Lung (tissue), 12 donors: ENCODE data around the gene NCOA5. TPM values are rescaled to one million over a fixed set of nuclear protein-coding genes. Genes with fewer than 3 reads are reported as not detected.
"Not testable (repeated sequence)": the region's sequence is repeated elsewhere in the genome, so short reads cannot be mapped to it uniquely, and the experiment has no call there.

Source experiments
- ATAC-seq: fragments of 200-7000 bp; cut with Tn5 transposase; one replicate; pipeline ENCODE4 v1.9.1; 2020; ENCODE audit warnings: moderate number of reproducible peaks; ENCODE audit not compliant: insufficient read depth, low FRiP score
- DNase-seq, 3 donors: peaks; one replicate each; pipeline ENCODE4 v3.0.0-alpha.2; 2013 to 2017
- H3K27ac ChIP-seq, 2 donors: one replicate each; pipeline ENCODE4 v1.5.1; 2013; ENCODE audit warnings: mild to moderate bottlenecking in 2 of 2, moderate library complexity in 2 of 2, control low read depth in 1 of 2, inconsistent platforms in 1 of 2, low read depth in 1 of 2, low read length in 1 of 2
- H3K27me3 ChIP-seq, 3 donors: one replicate each; pipeline ENCODE4 v1.5.1; 2013; ENCODE audit warnings: low read length in 2 of 3; ENCODE audit not compliant: control insufficient read depth in 3 of 3, insufficient read depth in 3 of 3
- H3K36me3 ChIP-seq, 4 donors: one replicate each; pipeline ENCODE4 v1.5.1; 2013; ENCODE audit warnings: low read length in 4 of 4, mild to moderate bottlenecking in 1 of 4, moderate library complexity in 1 of 4; ENCODE audit not compliant: control insufficient read depth in 4 of 4, insufficient read depth in 4 of 4
- H3K4me1 ChIP-seq, 5 donors: one replicate each; pipeline ENCODE4 v1.5.1; 2013; ENCODE audit warnings: low read length in 5 of 5, mild to moderate bottlenecking in 2 of 5, moderate library complexity in 1 of 5; ENCODE audit not compliant: control insufficient read depth in 5 of 5, insufficient read depth in 5 of 5
- H3K4me3 ChIP-seq: one replicate; pipeline ENCODE4 v1.5.1; 2013; ENCODE audit warnings: mild to moderate bottlenecking, control low read depth, moderate library complexity
- H3K9ac ChIP-seq, 2 donors: one replicate each; pipeline ENCODE4 v1.5.1; 2013; ENCODE audit warnings: low read length in 2 of 2, control low read depth in 1 of 2; ENCODE audit not compliant: insufficient read depth in 1 of 2
- H3K9me3 ChIP-seq, 4 donors: one replicate each; pipeline ENCODE4 v1.5.1; 2013; ENCODE audit warnings: low read length in 3 of 4, mild to moderate bottlenecking in 1 of 4, moderate library complexity in 1 of 4; ENCODE audit not compliant: control insufficient read depth in 4 of 4, insufficient read depth in 3 of 4
- CTCF ChIP-seq: IDR thresholded peaks from 2 replicates; pipeline ENCODE4 v1.5.1; 2012; ENCODE audit warnings: mild to moderate bottlenecking; ENCODE audit errors: control extremely low read depth, extremely low read depth
- WGBS, 2 donors: extraction: QIAGEN DNeasy Blood & Tissue Kit; methylation state at CpG; one replicate each; pipeline ENCODE4 v1.1.7; 2013; 5-methylcytosine and 5-hydroxymethylcytosine counted together
- polyA plus RNA-seq, 2 donors: library from polyadenylated mRNA; stranded (reverse); fragments of 200-250 nt; gene quantifications; one replicate each; pipeline ENCODE4 v1.2.1, GENCODE V29; 2013
- total RNA-seq, 2 donors: library from RNA; depleted of rRNA in 1 of 2; stranded (reverse); fragments of >200 nt in 1 of 2; gene quantifications; one replicate each; pipeline ENCODE4 v1.2.1, GENCODE V29; 2014 to 2021
- donor health status: control.
- donor health status: control.
- donor health status: Bipolar disorder and iron deficiency.
- donor health status: healthy.
- donor health status: DM: yes; HTN: yes; CAD: no.

Gene NCOA5
- total and polyA plus RNA-seq, 4 donors, result 11.1 to 24.2 (median 15.1) TPM

- peaks cover 0 to 5% (median 0%) of the 10 kb centered on the region in 4 donors for H3K9me3 ChIP-seq
- DNase-seq (no peak), ATAC-seq (no peak)
- no peak overlapping the region for H3K27ac ChIP-seq
- 89 to 90% methylated on average over 3 of the region's 3 CpGs for WGBS, 2 donors
- H3K36me3 ChIP-seq, result no peaks in the 10 kb centered on the region
- peaks cover 0 to 54% (median 22%) of the 10 kb centered on the region in 3 donors for H3K27me3 ChIP-seq
- no peaks in the 10 kb centered on the region for H3K4me1 ChIP-seq
- no peak for TF ChIP-seq CTCF
- no peak overlapping the region for H3K9ac ChIP-seq
- no peak overlapping the region for H3K4me3 ChIP-seq
Measured at GRCh38 chr20:46102940-46103339, 13.2 kb upstream of the NCOA5 start.

- H3K4me1 ChIP-seq, result no peaks in the 10 kb centered on the region
- TF ChIP-seq CTCF, result no peak
- WGBS, 2 donors, result 72 to 77% methylated on average over 3 of the region's 3 CpGs
- H3K4me3 ChIP-seq, result no peak overlapping the region
- DNase-seq (no peak), ATAC-seq (no peak)
- H3K9me3 ChIP-seq, result peaks cover 0 to 5% (median 0%) of the 10 kb centered on the region in 4 donors
- no peaks in the 10 kb centered on the region for H3K36me3 ChIP-seq
- H3K9ac ChIP-seq, result no peak overlapping the region
- H3K27ac ChIP-seq, result no peak overlapping the region
- peaks cover 0 to 50% (median 25%) of the 10 kb centered on the region in 3 donors for H3K27me3 ChIP-seq
Measured at GRCh38 chr20:46101957-46102356, 12.2 kb upstream of the NCOA5 start.

GRCh38 chr20:46100988-46101387 is 11.2 kb upstream of the NCOA5 start:
- whole genome bisulfite sequencing, 2 donors, result 82 to 87% methylated on average over 5 of the region's 5 CpGs
- Histone ChIP-seq H3K27me3 (peaks cover 0 to 46% (median 25%) of the 10 kb centered on the region in 3 donors), H3K9me3 (peaks cover 0 to 5% (median 0%) of the 10 kb centered on the region in 4 donors), H3K9ac (no peak overlapping the region), H3K27ac (no peak overlapping the region), H3K36me3 (no peaks in the 10 kb centered on the region), H3K4me1 (no peaks in the 10 kb centered on the region), H3K4me3 (no peak overlapping the region)
- ATAC-seq, result no peak
- TF ChIP-seq CTCF, result no peak
- DNase-seq, result no peak

- 89 to 91% methylated on average over 7 of the region's 7 CpGs for WGBS, 2 donors
- not testable (repeated sequence) for H3K9ac ChIP-seq, H3K9me3 ChIP-seq, ATAC-seq, H3K36me3 ChIP-seq, H3K4me1 ChIP-seq, DNase-seq, H3K4me3 ChIP-seq, H3K27ac ChIP-seq
- peaks cover 0 to 46% (median 24%) of the 10 kb centered on the region in 3 donors for H3K27me3 ChIP-seq
Measured at GRCh38 chr20:46100444-46100843, 10.7 kb upstream of the NCOA5 start.
